Effector memory CD4-positive, alpha-beta T cell (primary cell): ENCODE data around the gene ATP8A2.

Source experiments
- DNase-seq, 3 donors: peaks; one replicate each; pipeline ENCODE4 v3.0.0-alpha.2; 2020
- H3K27ac ChIP-seq: 2 replicates; pipeline ENCODE4 v1.7.0; 2013; ENCODE audit warnings: mild to moderate bottlenecking, low read length, moderate library complexity; ENCODE audit not compliant: insufficient read depth, poor library complexity, severe bottlenecking
- H3K27me3 ChIP-seq: replicated peaks from 2 replicates; pipeline ENCODE4 v1.7.0; 2013; ENCODE audit warnings: mild to moderate bottlenecking, low read length; ENCODE audit not compliant: insufficient read depth, control insufficient read depth, poor library complexity, severe bottlenecking
- H3K36me3 ChIP-seq: 2 replicates; pipeline ENCODE4 v1.7.0; 2013; ENCODE audit warnings: mild to moderate bottlenecking, low read length, moderate library complexity; ENCODE audit not compliant: control insufficient read depth, insufficient read depth
- H3K4me1 ChIP-seq: 2 replicates; pipeline ENCODE4 v1.7.0; 2013; ENCODE audit warnings: low read length, mild to moderate bottlenecking; ENCODE audit not compliant: control insufficient read depth, insufficient read depth, poor library complexity, severe bottlenecking
- H3K4me3 ChIP-seq: 2 replicates; pipeline ENCODE4 v1.7.0; 2013; ENCODE audit warnings: low read length, low read depth, mild to moderate bottlenecking; ENCODE audit not compliant: insufficient read depth, poor library complexity, severe bottlenecking
- H3K9me3 ChIP-seq: 2 replicates; pipeline ENCODE4 v1.7.0; 2013; ENCODE audit warnings: mild to moderate bottlenecking, low read length, moderate library complexity; ENCODE audit not compliant: control insufficient read depth

Gene ATP8A2

GRCh38 chr13:25848812-25849745 lies 477.3 kb downstream of the ATP8A2 start:
- no peaks in the 10 kb centered on the region for H3K9me3 ChIP-seq
- no peak for DNase-seq
- H3K36me3 ChIP-seq, result no peaks in the 10 kb centered on the region
- H3K4me1 ChIP-seq, result peaks cover 7% of the 10 kb centered on the region
- H3K27ac ChIP-seq, result no peak overlapping the region
- H3K4me3 ChIP-seq, result no peak overlapping the region
- H3K27me3 ChIP-seq, result no peaks in the 10 kb centered on the region

- Histone ChIP-seq H3K27ac (no peak overlapping the region), H3K4me1 (no peaks in the 10 kb centered on the region), H3K9me3 (no peaks in the 10 kb centered on the region), H3K36me3 (no peaks in the 10 kb centered on the region), H3K27me3 (no peaks in the 10 kb centered on the region), H3K4me3 (no peak overlapping the region)
- DNase-seq, result no peak
Measured at GRCh38 chr13:25857830-25858229, 486.1 kb downstream of the ATP8A2 start.

- H3K36me3 ChIP-seq, result no peaks in the 10 kb centered on the region
- no peak for DNase-seq
Measured at GRCh38 chr13:25859528-25859927, 487.8 kb downstream of the ATP8A2 start.

GRCh38 chr13:25860265-25860664 lies 488.5 kb downstream of the ATP8A2 start:
- no peaks in the 10 kb centered on the region for H3K4me1 ChIP-seq
- H3K27ac ChIP-seq, result no peak overlapping the region
- DNase-seq, result no peak
- H3K4me3 ChIP-seq, result no peak overlapping the region
- no peaks in the 10 kb centered on the region for H3K27me3 ChIP-seq
- no peaks in the 10 kb centered on the region for H3K9me3 ChIP-seq
- no peaks in the 10 kb centered on the region for H3K36me3 ChIP-seq

More at GRCh38 chr13:25859528-25859927, 487.8 kb downstream of the ATP8A2 start:
- Histone ChIP-seq H3K27ac (no peak overlapping the region), H3K4me1 (no peaks in the 10 kb centered on the region), H3K4me3 (no peak overlapping the region), H3K9me3 (no peaks in the 10 kb centered on the region), H3K27me3 (no peaks in the 10 kb centered on the region)

GRCh38 chr13:25860862-25861261 lies 489.1 kb downstream of the ATP8A2 start:
- no peaks in the 10 kb centered on the region for H3K9me3 ChIP-seq
- H3K27me3 ChIP-seq, result no peaks in the 10 kb centered on the region
- H3K4me1 ChIP-seq, result no peaks in the 10 kb centered on the region
- H3K27ac ChIP-seq, result no peak overlapping the region
- no peak overlapping the region for H3K4me3 ChIP-seq
- H3K36me3 ChIP-seq, result no peaks in the 10 kb centered on the region
- no peak for DNase-seq

GRCh38 chr13:25862156-25862555 lies 490.4 kb downstream of the ATP8A2 start:
- Histone ChIP-seq H3K4me3 (no peak overlapping the region), H3K27ac (no peak overlapping the region), H3K36me3 (no peaks in the 10 kb centered on the region), H3K9me3 (no peaks in the 10 kb centered on the region), H3K4me1 (no peaks in the 10 kb centered on the region), H3K27me3 (no peaks in the 10 kb centered on the region)
- no peak for DNase-seq

- no peak for DNase-seq
- H3K27me3 ChIP-seq, result no peaks in the 10 kb centered on the region
- H3K36me3 ChIP-seq, result no peaks in the 10 kb centered on the region
- no peak overlapping the region for H3K4me3 ChIP-seq
- H3K9me3 ChIP-seq, result no peaks in the 10 kb centered on the region
- no peaks in the 10 kb centered on the region for H3K4me1 ChIP-seq
- H3K27ac ChIP-seq, result no peak overlapping the region
Measured at GRCh38 chr13:25864116-25864515, 492.3 kb downstream of the ATP8A2 start.

GRCh38 chr13:25864936-25865335 lies 493.2 kb downstream of the ATP8A2 start:
- H3K36me3 ChIP-seq, result no peaks in the 10 kb centered on the region
- H3K4me1 ChIP-seq, result no peaks in the 10 kb centered on the region
- H3K9me3 ChIP-seq, result no peaks in the 10 kb centered on the region
- no peak for DNase-seq
- no peaks in the 10 kb centered on the region for H3K27me3 ChIP-seq
- no peak overlapping the region for H3K27ac ChIP-seq
- no peak overlapping the region for H3K4me3 ChIP-seq

- Histone ChIP-seq H3K27me3 (no peaks in the 10 kb centered on the region), H3K4me1 (no peaks in the 10 kb centered on the region), H3K9me3 (no peaks in the 10 kb centered on the region), H3K36me3 (no peaks in the 10 kb centered on the region), H3K4me3 (no peak overlapping the region), H3K27ac (no peak overlapping the region)
- no peak for DNase-seq
Measured at GRCh38 chr13:25865391-25865790, 493.6 kb downstream of the ATP8A2 start.

- no peak for DNase-seq
- Histone ChIP-seq H3K27me3 (no peaks in the 10 kb centered on the region), H3K4me3 (no peak overlapping the region), H3K27ac (no peak overlapping the region), H3K4me1 (no peaks in the 10 kb centered on the region), H3K9me3 (no peaks in the 10 kb centered on the region), H3K36me3 (no peaks in the 10 kb centered on the region)
Measured at GRCh38 chr13:25867038-25867437, 495.3 kb downstream of the ATP8A2 start.
